Measurements from ENCODE around the gene PPFIBP2.

Gene PPFIBP2

GRCh38 chr11:7548659-7549274 lies 35.0 kb downstream of the PPFIBP2 start:
- DNase-seq (ENCODE audit: low read depth in 2 of 2, low spot score in 1 of 2) = no peak

DNA sequence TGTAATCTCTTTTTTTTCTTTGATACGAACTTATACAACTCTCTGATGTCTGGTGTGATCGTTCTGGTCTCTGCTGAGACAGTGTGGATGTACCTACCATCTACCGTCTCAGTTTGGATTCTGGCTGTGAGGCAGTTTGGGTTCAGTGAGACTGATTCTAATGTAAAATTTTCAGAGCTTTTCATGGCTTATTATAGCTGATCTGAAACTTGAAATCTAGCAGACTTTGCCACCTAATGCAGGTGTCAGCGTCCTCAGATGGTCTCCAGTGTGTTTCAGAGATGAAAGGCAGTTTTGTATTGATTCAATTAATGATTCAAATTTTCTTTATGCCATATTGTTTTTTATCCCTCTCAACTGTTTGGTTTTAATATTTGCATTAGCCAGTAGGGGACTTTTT lies 35.9 kb downstream of the PPFIBP2 start:
- no peak for DNase-seq (ENCODE audit: low read depth in 2 of 2, low spot score in 1 of 2)

DNA sequence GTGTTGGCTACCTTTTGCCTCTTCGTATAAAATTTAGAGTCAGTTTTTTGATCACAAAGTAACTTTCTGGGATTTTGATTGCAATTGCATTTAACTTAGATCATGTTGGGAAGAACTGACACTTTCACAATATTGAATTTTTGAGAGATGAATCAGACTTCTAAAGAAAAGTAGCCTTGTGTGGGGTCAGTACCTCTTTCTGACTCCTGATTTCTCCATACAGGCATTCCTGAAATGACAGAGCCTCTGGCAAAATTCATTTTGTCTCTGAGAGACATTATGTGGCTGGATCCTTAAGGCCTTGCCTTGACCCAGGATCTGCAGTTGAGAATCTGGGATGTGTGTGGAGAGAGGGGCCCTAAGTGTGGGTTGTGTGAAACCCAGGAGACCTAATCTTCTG lies 37.8 kb downstream of the PPFIBP2 start:
- DNase-seq (ENCODE audit: low read depth in 2 of 2, low spot score in 1 of 2) = no peak

DNA sequence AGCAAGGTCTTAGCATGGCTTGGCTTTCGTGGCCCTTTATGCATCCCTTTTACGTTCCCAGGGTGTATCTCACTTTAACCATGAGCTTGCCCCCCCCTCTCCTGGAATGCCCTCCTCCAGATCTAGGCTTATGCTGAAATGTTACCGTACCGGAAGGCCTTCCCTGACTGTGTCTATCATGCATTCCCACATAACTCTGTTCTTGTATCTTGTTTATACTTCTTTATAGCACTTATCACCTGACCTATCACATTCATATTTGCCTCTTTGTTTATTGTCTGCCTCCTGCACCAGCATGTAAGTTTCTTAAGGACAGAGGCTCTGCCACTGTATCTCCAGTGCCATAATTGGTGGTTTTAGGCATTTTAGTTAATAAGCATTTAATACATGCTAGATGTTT lies 38.9 kb downstream of the PPFIBP2 start:
- DNase-seq (ENCODE audit: low read depth in 2 of 2, low spot score in 1 of 2) = no peak

GRCh38 chr11:7555052-7555699 lies 41.4 kb downstream of the PPFIBP2 start:
- DNase-seq (ENCODE audit: low read depth in 2 of 2, low spot score in 1 of 2) = no peak

- no peak for DNase-seq (ENCODE audit: low read depth in 2 of 2, low spot score in 1 of 2)
These were observed 44.2 kb downstream of the PPFIBP2 start for GRCh38 chr11:7558046-7558445.

DNA sequence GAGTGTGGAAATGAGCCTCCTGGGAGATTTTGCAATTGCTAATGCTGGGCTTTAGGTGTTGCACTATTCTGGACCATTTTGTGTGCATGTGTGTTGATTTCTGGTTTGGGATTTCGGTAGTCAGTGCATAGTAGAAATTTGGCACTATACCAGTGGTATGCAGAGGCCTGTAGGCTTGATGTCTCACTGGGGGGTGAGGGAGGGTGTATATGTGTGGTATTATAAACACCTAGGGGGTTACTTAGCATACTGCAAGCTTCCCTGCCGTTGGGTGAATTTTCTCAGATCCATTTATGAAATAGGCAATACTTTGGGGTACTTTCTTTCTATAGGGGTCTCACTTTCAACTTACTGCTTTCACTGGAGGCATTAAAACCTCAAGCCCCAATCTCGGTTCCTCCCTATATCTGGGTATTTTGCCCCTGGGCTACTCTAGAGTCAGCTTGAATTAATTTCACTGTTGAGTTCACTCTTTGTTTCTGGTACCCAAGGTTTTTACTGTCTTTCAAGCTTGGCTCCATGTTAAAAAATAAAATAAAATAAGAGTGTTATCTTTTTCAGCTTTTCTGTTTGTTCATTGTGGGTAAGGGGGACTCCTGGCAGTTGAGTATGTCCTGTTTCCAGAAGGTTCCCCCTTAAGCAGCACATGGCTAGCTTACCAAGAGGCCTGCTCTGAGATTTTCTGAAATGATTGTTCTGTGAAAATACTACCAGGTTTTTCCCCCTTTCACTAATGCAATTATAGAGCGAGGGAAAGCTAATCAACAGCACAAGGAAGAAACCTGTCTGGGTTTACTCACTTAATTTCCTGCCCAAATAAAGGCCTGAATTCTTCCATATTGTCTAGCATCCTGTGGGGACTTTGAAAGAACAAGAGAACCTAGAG lies 45.8 kb downstream of the PPFIBP2 start:
- DNase-seq (ENCODE audit: low read depth in 2 of 2, low spot score in 1 of 2) = no peak

DNA sequence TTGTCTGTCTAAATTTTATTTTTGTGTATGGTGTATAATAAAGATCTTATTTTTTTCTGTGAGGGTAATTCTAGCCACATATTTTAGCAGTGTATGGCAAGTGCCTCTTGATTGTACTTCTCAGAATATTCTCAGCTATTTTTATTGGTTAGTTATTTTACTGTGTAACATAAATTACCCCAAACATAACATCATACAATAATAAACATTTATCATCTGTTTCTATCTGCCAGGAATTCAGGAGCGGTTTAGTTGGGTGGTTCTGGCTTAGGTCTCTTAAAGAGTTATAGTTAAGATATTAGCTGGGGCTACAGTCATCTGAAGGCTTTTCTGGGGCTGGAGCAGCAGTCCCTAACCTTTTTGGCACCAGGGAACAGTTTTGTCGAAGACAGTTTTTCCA lies 47.8 kb downstream of the PPFIBP2 start:
- no peak for DNase-seq (ENCODE audit: low read depth in 2 of 2, low spot score in 1 of 2)

DNA sequence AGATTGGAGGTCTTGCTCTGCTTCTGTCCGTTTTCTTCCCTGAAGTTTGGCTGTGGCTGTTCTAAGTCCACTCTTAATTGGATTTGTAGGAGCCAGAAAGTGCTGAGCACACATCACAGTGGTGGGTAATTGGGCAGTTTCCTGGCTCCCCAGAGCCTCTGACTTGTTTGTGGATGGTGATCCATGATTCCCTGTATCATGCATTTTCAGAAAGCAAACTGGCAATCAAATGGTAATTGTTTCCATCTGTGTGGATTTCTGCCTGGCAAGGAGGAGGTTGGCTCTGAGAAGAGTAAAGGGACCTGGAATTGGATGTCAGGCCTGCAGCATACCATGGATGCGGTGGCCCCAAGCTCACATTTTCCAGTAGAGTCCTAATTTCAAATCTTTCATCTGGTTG lies 49.5 kb downstream of the PPFIBP2 start:
- DNase-seq (ENCODE audit: low read depth in 2 of 2, low spot score in 1 of 2) = no peak

- DNase-seq (ENCODE audit: low read depth in 2 of 2, low spot score in 1 of 2) = no peak
These were observed 51.0 kb downstream of the PPFIBP2 start for GRCh38 chr11:7564803-7565202.

DNA sequence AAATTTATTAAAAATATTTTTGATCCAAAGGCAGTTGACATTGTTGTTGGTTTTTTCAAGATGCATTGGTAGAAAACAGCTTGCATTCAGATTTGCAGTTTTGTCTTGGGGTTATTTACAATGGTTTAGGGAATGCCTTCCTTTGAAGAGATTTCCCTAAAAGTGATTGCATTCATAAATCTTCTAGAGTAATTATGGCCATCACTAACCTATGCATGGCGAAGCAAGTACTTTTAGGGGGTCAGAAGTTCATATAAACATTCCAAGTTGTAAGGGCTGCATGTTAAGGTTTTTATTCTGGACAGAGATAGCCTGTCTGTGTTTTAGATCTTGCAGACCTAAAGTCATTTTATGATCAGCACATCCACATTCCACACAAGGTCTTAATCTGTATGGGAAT lies 53.5 kb downstream of the PPFIBP2 start:
- no peak for DNase-seq (ENCODE audit: low read depth in 2 of 2, low spot score in 1 of 2)

DNA sequence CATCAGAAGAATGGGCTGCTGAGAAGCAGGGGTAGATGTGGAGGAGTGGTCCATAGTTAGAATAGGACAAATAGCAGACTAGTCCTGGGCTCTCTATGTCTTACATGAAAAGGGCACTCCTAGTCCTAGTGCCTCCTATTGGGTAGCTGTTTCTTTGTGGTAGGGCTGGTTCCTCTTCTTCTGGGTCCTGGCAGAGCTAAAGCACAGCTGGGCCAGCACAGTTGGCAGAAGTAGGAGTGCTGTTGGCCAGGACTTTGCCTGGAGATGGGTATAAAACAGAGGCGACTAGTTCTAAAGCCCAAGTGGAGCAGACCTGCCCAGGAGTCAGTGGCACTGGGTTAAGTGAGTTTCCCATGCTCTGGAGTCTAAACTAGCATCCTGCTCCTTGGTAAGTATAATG lies 55.2 kb downstream of the PPFIBP2 start:
- DNase-seq (ENCODE audit: low read depth in 2 of 2, low spot score in 1 of 2) = no peak

- DNase-seq (ENCODE audit: low read depth in 2 of 2, low spot score in 1 of 2) = no peak
These were observed 56.4 kb downstream of the PPFIBP2 start for GRCh38 chr11:7570241-7570640.

- DNase-seq (ENCODE audit: low read depth in 2 of 2, low spot score in 1 of 2) = no peak
These were observed 57.2 kb downstream of the PPFIBP2 start for GRCh38 chr11:7570938-7571521.

GRCh38 chr11:7571640-7572000 lies 57.8 kb downstream of the PPFIBP2 start:
- DNase-seq (ENCODE audit: low read depth in 2 of 2, low spot score in 1 of 2) = no peak

- no peak for DNase-seq (ENCODE audit: low read depth in 2 of 2, low spot score in 1 of 2)
These were observed 58.4 kb downstream of the PPFIBP2 start for GRCh38 chr11:7572001-7572712.

- no peak for DNase-seq (ENCODE audit: low read depth in 2 of 2, low spot score in 1 of 2)
These were observed 59.4 kb downstream of the PPFIBP2 start for GRCh38 chr11:7573193-7573557.

- no peak for DNase-seq (ENCODE audit: low read depth in 2 of 2, low spot score in 1 of 2)
These were observed 59.9 kb downstream of the PPFIBP2 start for GRCh38 chr11:7573558-7574296.

GRCh38 chr11:7574491-7575130 lies 60.8 kb downstream of the PPFIBP2 start:
- no peak for DNase-seq (ENCODE audit: low read depth in 2 of 2, low spot score in 1 of 2)

Data from stimulated activated CD8-positive, alpha-beta memory T cell treated with anti-CD3 and anti-CD28 coated beads, Interleukin-4, amount 100 ng/mL, for 1 hour (primary cell).